ENCODE measurements around the gene FFAR3.
"Not testable (repeated sequence)": the region's sequence is repeated elsewhere in the genome, so short reads cannot be mapped to it uniquely, and the experiment has no call there.

FFAR3 gene

GRCh38 chr19:35375505-35376307 is 17.4 kb downstream of the FFAR3 start:
- no peak for DNase-seq (ENCODE audit: low read depth, low spot score)

- no peak for DNase-seq (ENCODE audit: low read depth, low spot score)
These were observed 19.4 kb downstream of the FFAR3 start for GRCh38 chr19:35377656-35378055.

GRCh38 chr19:35378356-35378755 is 20.1 kb downstream of the FFAR3 start:
- no peak for DNase-seq (ENCODE audit: low read depth, low spot score)

GRCh38 chr19:35379545-35379944 is 21.3 kb downstream of the FFAR3 start:
- not testable (repeated sequence) for DNase-seq (ENCODE audit: low read depth, low spot score)

GRCh38 chr19:35379992-35380391 is 21.7 kb downstream of the FFAR3 start:
- DNase-seq (ENCODE audit: low read depth, low spot score): no peak

- no peak for DNase-seq (ENCODE audit: low read depth, low spot score)
These were observed 22.3 kb downstream of the FFAR3 start for GRCh38 chr19:35380450-35381124.

- no peak for DNase-seq (ENCODE audit: low read depth, low spot score)
These were observed 23.1 kb downstream of the FFAR3 start for GRCh38 chr19:35381318-35381717.

- DNase-seq (ENCODE audit: low read depth, low spot score): no peak
These were observed 23.7 kb downstream of the FFAR3 start for GRCh38 chr19:35381926-35382325.

GRCh38 chr19:35383536-35383935 is 25.3 kb downstream of the FFAR3 start:
- DNase-seq (ENCODE audit: low read depth, low spot score): no peak

GRCh38 chr19:35388277-35389054 is 30.2 kb downstream of the FFAR3 start:
- no peak for DNase-seq (ENCODE audit: low read depth, low spot score)

- no peak for DNase-seq (ENCODE audit: low read depth, low spot score)
These were observed 31.1 kb downstream of the FFAR3 start for GRCh38 chr19:35389192-35389861.

GRCh38 chr19:35392742-35393715 is 34.8 kb downstream of the FFAR3 start:
- DNase-seq (ENCODE audit: low read depth, low spot score): no peak

- DNase-seq (ENCODE audit: low read depth, low spot score): no peak
These were observed 37.3 kb downstream of the FFAR3 start for GRCh38 chr19:35395382-35396199.

GRCh38 chr19:35396240-35396885 is 38.1 kb downstream of the FFAR3 start:
- DNase-seq (ENCODE audit: low read depth, low spot score): no peak

- DNase-seq (ENCODE audit: low read depth, low spot score): no peak
These were observed 38.8 kb downstream of the FFAR3 start for GRCh38 chr19:35397064-35397463.

GRCh38 chr19:35398570-35398969 is 40.3 kb downstream of the FFAR3 start:
- DNase-seq (ENCODE audit: low read depth, low spot score): no peak

- no peak for DNase-seq (ENCODE audit: low read depth, low spot score)
These were observed 41.0 kb downstream of the FFAR3 start for GRCh38 chr19:35399231-35399630.

GRCh38 chr19:35399948-35400772 is 41.9 kb downstream of the FFAR3 start:
- DNase-seq (ENCODE audit: low read depth, low spot score): no peak

GRCh38 chr19:35400773-35401100 is 42.5 kb downstream of the FFAR3 start:
- no peak for DNase-seq (ENCODE audit: low read depth, low spot score)
